Measurements from ENCODE around the gene LRIG1. TPM values are rescaled to one million over a fixed set of nuclear protein-coding genes. Genes with fewer than 3 reads are reported as not detected.

LRIG1 gene
- total and polyA plus RNA-seq, 2 of the 8 experiments (the other 6 are each of a cell fraction or from before 2014, with no cell fraction given) = 78.1 to 88.7 TPM

- Histone ChIP-seq H3K18ac (ENCODE audit: extremely low read depth, low read length) (no peak overlapping the region), H2AFZ (ENCODE audit: low read length) (no peak overlapping the region), H4K20me1 (replicated peaks in 1 of 2; ENCODE audit: control insufficient read depth in 1 of 2, insufficient read depth in 2 of 2, low read length in 2 of 2) (peaks cover 43 to 53% of the 10 kb centered on the region in 2 experiments), H3K4me3 (ENCODE audit: extremely low read depth in 1 of 4, insufficient read depth in 2 of 4, low read depth in 3 of 4, low read length in 4 of 4) (no peak overlapping the region), H2BK5ac (ENCODE audit: low read depth, low read length) (no peak overlapping the region), H3K4ac (replicated peaks; ENCODE audit: insufficient read length, low read depth, low read length) (no peak overlapping the region), H2BK20ac (ENCODE audit: low read length) (no peak overlapping the region), H3K79me1 (ENCODE audit: low read depth, low read length) (peaks cover 35% of the 10 kb centered on the region), H3K79me2 (ENCODE audit: control insufficient read depth in 1 of 2, insufficient read depth in 2 of 2, low read length in 2 of 2) (peaks cover 71 to 100% of the 10 kb centered on the region in 2 experiments), H3K56ac (replicated peaks; ENCODE audit: insufficient read length, low read depth, low read length) (no peak overlapping the region), H2BK12ac (ENCODE audit: low read depth, low read length) (no peak overlapping the region), H3K23me2 (ENCODE audit: low read depth, low read length) (no peaks in the 10 kb centered on the region), H3K4me1 (replicated peaks in 1 of 4; ENCODE audit: control insufficient read depth in 3 of 4, insufficient read depth in 4 of 4, low read length in 3 of 4) (peaks cover 11 to 77% (median 50%) of the 10 kb centered on the region in 4 experiments), H2BK15ac (ENCODE audit: low read length) (no peak overlapping the region), H3K23ac (ENCODE audit: insufficient read length) (no peak overlapping the region), H3K27me3 (replicated peaks in 1 of 4; ENCODE audit: control insufficient read depth in 3 of 4, extremely low read depth in 1 of 4, insufficient read depth in 3 of 4, low read length in 3 of 4) (no peaks in the 10 kb centered on the region), H3K14ac (ENCODE audit: insufficient read length) (no peak overlapping the region), H4K8ac (ENCODE audit: extremely low read depth, insufficient read depth, low read length) (no peak overlapping the region), H3K9ac (replicated peaks in 1 of 4; ENCODE audit: extremely low read depth in 1 of 4, low read depth in 3 of 4, low read length in 3 of 4) (no peak overlapping the region), H3K27ac (ENCODE audit: low read depth, low read length) (no peak overlapping the region), H2BK120ac (replicated peaks; ENCODE audit: low read depth, low read length) (no peak overlapping the region), H2AK5ac (ENCODE audit: low read depth, low read length) (peak overlapping the region; percentile 72; the same call in 1 of the 2 replicates), H3K4me2 (ENCODE audit: insufficient read depth in 1 of 2, low read depth in 2 of 2, low read length in 2 of 2) (peak overlapping the region in 1 of 2 experiments; percentile 12; a peak in 1 of 4 replicates), H4K5ac (ENCODE audit: insufficient read length, low read depth, low read length) (no peak overlapping the region), H3K9me3 (ENCODE audit: insufficient read depth in 2 of 2, low read depth in 1 of 2, low read length in 1 of 2) (no peaks in the 10 kb centered on the region), H3K36me3 (ENCODE audit: control insufficient read depth in 2 of 4, insufficient read depth in 4 of 4, low read length in 3 of 4) (no peaks in the 10 kb centered on the region), H4K91ac (replicated peaks; ENCODE audit: insufficient read length, low read length) (no peak overlapping the region)
- POLR2A ChIA-PET (ENCODE audit: partially characterized antibody) = interaction anchor here (1.0 to 2.5 kb wide), 6 partner anchors 9 to 103 kb away, joined by 3 to 9 read pairs (median 4); no protein-coding TSS in a partner anchor
- WGBS, 2 experiments (ENCODE audit: extremely low coverage in 1 of 2, insufficient coverage in 1 of 2, insufficient read length in 1 of 2, insufficient replicate concordance in 2 of 2, low coverage in 1 of 2, low lambda C conversion rate in 2 of 2, missing lambda C conversion rate in 1 of 2) = 83% methylated on average over 13 of the region's 13 CpGs; no CpG with 5 or more reads in 1 of the 2 experiments
- CTCF ChIA-PET (ENCODE audit: partially characterized antibody) = interaction anchor here (0.7 to 1.4 kb wide), 3 partner anchors 9 to 103 kb away, joined by 3 to 4 read pairs (median 3); no protein-coding TSS in a partner anchor
- no peak for DNase-seq (ENCODE audit: low read depth in 1 of 2, low spot score in 2 of 2)
- TF ChIP-seq CTCF (IDR thresholded peaks at IDR 0.05; ENCODE audit: control extremely low read depth in 1 of 3, insufficient read depth in 1 of 3, low read depth in 1 of 3, low read length in 3 of 3) = no peak
- TF ChIP-seq CHD2 (IDR thresholded peaks at IDR 0.05; ENCODE audit: low read length) = no peak
- TF ChIP-seq POLR2AphosphoS5 (IDR thresholded peaks at IDR 0.05; ENCODE audit: low read depth, low read length) = no peak
- TF ChIP-seq TBP (IDR thresholded peaks at IDR 0.05; ENCODE audit: low read depth, low read length) = no peak
- TF ChIP-seq YY1 (IDR thresholded peaks at IDR 0.05; ENCODE audit: low read depth, low read length) = no peak
- no peak for TF ChIP-seq SIN3A (conservative IDR thresholded peaks at IDR 0.05 in 1 of 2, IDR thresholded peaks at IDR 0.05 in 1 of 2; ENCODE audit: low read depth in 1 of 2, low read length in 2 of 2)
- no peak for TF ChIP-seq SRF (IDR thresholded peaks at IDR 0.05; ENCODE audit: low read depth, low read length)
- no peak for FAIRE-seq
Measured at GRCh38 chr3:66481071-66482017, 19.5 kb downstream of the LRIG1 start.
